Stimulated activated CD8-positive, alpha-beta memory T cell treated with anti-CD3 and anti-CD28 coated beads, Interleukin-4, amount 100 ng/mL, for 24 hours (primary cell): ENCODE results near the gene MAK.
"Not testable (repeated sequence)": the region's sequence is repeated elsewhere in the genome, so short reads cannot be mapped to it uniquely, and the experiment has no call there.

Experiments used
- DNase-seq: peaks from one replicate; pipeline ENCODE4 v3.0.0-alpha.2; 2020; ENCODE audit warnings: low read depth

The MAK gene

DNA sequence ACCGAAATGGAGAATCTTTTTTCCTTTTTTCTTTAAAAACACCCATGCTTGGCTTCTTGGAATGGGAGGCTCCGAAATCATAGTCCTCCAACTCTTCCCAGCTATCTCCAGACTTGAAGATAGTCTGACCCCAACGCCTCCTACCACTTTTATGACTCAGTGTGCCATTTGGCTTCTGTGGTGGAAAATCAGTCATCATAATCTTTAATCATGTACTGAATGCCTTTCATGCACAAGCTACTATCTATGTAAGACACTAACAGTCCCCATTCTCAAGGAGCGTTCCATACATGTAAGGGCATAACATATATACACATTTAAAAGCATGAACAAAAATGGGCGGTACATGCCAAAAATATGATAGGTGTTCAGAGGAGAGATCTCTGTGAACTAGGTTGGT lies 46.7 kb downstream of the MAK start:
- DNase-seq = no peak

DNA sequence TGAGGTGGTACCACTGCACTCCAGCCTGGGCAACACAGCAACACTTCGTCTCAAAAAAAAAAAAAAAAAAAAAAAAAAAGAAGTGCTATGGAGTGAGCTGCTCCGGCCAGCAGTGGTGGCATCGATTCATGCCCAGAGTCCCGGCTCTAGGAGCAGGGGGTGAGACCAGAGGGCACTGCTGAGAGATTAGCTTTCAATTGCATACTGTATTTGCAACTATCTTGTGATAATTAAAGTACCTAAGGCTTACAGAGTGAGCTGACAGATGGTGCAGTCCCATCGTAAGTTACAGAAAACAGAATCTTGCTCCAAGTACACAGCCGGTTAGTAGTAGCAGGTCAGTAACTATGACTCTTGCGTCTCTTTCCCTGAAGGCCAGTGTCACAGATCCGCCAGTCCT lies 59.3 kb downstream of the MAK start:
- DNase-seq = no peak

DNA sequence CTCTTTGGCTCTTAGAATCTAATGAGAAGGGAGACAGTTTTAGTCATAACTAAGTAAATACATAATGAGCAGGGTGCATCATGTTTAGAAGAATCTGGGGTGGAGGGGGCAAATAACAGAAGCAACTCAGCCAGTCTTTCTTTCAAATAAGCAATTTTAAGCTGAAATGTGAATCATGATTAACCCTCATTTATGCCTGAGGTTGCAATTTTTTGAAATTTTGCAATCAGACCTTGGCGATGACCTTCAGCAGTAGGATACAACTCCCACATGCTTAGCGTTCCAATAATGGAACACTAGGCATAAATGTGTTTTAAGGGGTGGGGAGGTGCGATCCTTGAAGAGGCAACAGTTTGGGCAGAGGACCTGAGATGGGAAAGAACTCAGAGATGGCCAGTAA lies 60.1 kb downstream of the MAK start:
- DNase-seq = no peak

DNA sequence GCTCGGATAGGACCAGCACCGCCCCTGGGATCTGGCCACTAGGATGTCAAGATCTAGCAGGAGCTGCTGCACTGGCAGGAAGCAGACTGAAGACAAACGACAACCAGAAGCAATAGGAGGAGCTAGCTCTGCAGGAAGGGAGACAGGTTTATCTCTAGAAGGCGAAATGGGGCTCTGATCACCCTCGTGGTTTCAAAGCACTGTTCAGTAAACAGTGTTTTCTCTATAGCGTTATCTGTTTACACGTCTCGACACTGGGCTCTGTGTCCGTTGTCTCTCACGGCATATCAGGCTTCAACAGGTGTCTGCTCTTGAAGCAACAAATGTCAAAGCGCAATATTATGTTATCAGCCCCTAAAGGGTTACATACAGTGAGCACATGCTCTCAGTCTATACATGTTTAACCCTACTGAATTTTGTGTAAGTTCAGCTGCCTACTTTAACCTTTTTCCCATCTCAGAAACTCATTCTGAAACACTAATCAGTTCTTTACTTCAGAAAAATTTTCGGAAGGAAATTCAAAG lies 66.9 kb downstream of the MAK start:
- no peak for DNase-seq

DNA sequence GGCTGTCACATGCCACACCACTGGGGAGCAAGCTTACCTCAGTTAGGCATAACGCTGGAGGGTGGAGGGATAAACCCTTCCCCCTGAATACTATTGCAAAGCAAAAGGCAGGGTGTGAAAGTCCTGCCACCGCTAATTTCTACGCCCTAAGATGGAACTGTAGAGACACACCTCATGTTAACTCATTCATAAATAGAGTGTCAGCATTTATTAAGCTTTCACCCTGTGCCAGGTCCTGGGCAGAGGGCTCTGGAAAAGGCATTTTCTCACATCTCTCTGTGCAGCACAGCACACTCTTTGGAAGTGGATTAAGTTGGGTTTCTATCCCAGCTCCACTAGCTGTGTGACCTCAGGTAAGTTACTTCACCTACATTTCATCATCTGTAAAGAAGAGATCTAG lies 68.9 kb downstream of the MAK start:
- DNase-seq = no peak

DNA sequence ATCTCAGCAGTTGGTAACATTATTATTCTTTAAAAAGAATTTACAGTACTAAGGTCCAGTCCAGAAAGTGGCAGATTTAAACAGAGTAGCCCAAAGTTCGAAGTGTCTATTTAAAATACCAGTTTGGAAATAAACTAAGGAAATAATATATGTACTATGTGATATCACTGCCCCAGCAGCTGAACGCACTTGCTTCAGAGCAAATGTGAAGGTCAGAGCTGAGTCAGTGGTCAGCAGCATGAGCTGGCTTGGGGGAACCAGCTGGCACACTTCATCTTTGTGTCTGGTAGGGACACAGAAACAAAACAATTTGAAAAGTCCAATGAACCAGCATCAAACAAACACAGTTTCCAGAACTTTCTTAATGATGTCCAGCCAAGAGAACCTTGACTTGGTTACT lies 75.3 kb downstream of the MAK start:
- no peak for DNase-seq

DNA sequence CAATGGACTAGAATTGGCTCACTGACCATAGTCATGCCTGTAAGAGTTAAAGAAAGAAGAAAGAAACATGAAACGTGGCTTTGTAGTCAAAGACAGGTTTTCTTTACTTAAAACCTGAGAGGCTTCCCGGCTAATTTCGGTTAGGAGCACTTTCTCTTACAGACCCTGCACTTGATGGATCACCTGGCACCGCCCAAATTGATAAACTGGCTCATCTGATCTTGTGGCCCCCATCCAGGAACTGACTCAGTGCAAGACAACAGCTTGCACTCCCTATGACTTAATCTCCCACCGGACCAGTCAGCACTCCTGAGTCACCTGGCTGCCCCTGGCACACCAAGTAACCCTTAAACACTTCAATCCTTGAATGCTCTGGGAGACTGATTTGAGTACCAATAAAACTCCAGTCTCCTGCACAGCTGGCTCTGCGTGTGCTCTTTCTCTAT lies 78.4 kb downstream of the MAK start:
- DNase-seq = no peak

DNA sequence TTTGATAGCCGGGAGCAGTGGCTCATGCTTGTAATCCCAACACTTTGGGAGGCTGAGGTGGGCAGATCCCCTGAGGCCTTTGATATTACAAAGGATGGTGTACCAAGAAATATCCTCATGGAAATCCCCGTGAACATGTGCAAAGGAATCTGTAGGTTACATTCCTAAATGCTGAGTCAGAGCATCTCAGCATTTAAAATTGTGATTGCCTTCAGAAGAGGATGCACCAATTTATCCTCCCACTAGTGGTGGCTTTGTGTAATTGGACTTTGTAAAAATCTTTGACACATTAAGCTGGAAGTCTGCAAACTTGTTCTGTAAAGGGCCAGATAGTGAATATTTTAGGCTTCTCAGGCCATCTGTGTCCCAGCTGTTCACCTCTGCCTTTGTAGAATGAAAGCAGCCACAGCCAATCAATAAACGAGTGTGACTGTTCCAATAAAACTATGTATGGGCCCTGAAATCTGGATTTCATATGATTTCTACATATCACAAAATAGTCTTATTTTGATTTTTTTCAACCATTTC lies 79.0 kb downstream of the MAK start:
- no peak for DNase-seq

DNA sequence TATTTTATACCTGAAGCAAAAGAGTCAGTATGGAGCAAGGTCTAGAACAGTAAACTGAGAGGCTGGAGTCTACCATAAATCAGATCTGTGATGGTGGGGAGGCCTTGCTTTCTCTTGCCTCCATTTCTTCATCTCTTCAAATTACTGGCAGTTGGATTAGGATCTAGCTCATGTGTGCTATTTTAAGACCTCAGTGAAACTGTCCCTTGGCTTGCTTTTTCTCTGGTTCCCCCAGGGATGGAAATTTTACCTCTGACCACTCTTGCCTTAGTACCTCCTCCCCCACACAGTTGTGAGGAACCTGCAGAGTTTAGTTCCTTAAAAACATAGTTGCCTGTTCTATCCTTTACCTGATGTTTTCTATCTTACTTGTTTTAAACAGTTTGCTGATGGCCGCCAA lies 82.3 kb downstream of the MAK start:
- DNase-seq = no peak

DNA sequence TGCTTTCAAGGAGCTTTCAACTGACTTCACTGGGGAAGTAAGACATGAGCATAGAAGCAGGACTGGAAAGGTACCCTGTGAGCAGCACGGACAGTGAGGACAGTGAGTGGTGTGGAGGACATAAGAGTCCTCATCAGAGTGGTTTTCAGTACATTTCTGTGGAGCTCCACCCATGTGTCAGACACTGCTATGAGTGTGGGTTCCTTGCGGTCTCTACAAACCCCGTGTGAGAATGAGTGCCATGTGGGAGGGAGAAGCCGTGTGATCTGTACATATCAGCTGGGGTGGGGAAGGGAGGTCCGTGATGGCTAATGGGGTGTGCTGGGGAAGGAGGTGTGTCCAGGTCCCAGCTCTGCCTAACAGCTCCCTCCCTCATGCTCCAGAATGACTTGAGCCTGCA lies 86.6 kb downstream of the MAK start:
- not testable (repeated sequence) for DNase-seq

DNA sequence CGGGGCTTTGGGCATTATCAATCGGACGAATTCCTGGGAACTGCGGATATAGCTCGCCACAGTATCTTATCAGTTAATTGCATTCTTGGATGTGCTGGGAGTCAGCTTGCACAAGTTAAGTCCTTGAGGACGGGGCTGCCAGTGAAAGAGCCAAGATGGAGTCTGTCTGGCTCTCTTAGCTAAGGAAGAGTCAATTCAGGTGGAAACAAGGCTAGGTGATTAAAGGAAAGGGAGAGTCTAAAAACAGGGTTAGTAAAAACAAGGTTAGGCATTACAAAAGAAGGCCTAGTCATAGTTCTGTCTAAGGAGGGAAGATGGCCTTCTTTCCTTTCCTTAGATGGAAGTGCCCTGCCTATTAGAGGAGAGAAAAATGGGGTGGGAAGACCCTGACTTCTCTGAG lies 87.8 kb downstream of the MAK start:
- DNase-seq = not testable (repeated sequence)

DNA sequence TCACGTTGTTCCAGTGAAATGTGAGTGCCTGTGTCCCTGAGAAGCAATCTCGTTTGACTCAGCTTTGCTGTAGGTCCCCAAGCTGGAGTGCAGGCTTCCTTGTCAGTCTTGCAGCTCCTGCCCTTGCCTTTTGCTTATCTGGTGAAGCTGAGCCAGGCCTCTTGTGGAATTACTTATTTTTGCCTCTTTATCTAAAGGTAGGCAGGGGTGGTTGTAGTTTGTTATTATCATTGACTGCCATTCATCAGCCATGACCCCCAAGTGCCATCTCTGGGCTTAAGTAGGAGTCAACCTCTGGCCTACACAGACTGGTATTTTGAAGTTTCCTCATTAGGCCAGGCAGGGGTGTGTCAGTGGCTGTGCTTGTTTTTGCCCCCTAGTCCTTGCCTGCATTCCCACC lies 88.6 kb downstream of the MAK start:
- no peak for DNase-seq

DNA sequence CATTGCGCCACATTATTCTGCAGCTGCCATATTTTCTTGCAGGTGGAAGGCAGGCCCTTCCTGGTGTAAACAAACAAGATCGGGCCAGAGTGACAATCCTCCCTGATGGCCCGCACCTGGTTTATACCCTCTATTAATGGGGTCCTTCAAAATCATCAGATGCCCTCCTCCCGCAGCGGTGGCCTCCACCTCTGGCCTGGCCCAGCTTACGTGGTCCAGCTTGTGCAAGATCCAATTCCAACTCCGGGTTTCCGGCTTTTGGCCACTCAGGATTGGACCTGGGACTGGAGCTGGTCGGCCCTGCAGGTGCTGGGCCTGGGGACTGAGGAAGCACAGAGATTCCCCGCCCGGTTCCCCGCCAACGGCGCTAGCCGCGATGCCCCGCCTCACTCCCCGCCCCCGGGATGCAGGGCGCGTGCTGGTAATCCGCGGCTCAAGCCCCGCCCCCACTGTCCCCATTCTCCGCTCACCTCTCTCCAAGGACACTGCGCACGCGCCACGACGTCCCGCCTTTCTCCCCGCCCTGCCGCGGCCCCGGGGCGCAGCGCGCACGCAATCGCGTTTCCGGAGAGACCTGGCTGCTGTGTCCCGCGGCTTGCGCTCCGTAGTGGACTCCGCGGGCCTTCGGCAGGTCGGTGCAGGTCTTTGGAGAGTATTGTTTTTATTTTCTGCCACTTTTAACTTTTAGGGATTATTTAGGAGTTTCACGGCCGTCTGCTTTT lies 90.9 kb downstream of the MAK start, which contains the start of gene TMEM14B:
Gene TMEM14B, plus strand, starts transcription at position 555 of the 722 bp plus-strand sequence. CDS start 1,441 bp downstream, outside the sequence.
- DNase-seq = peak; percentile 100

DNA sequence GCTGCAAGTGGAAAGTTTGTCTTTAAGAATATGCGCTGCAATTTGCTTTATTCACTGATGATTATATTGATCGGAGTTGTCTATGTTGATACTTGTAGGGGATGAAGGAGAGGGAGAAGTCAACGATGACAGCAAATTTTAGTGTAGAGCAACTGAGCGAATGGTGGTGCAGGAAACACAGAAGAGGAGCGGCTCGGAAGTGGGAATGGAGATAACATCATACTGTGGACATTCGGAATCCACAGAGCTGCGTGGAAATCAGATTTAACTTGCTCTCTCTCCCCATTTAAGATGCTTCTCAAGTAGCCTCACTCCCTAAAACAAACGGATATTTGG lies 91.5 kb downstream of the MAK start:
- DNase-seq = no peak

DNA sequence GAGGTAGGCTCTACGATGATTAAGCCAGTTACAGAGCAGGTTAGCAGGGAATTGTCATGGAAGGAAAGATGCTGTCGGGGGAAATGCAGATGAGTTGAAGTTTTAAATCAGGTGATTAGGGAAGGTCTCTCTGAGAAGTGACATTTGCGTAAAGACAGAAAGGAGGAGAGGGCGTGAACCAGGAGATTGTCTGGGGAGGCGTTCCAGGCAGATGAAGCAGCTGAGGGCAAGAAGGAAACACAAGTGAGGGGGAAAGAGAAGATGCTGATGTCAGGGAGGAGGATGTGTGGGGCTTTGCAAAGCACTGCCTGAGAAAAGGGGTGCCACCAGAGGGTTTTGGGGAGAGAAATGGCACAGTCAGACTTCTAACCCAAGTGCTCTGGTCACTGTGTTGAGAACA lies 93.2 kb downstream of the MAK start:
- DNase-seq = no peak

DNA sequence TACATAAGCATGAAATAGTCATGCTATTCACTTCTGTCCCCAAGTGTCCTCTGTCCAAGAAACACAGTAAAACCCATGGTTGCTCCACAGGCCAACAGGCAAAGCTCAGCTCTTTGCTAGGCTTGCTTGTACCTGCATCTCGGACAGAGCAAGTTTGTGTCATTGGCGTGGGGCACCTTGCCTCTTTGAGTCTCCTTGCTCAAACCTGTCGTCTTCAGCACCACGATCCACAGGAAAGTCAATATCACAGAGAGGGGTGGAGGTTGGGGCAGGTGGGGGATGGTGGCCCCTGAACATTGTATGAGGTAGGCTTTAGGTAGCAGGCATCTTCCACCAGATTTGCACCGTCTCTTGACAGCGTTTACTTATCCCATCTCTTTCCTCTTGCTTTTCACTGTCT lies 94.8 kb downstream of the MAK start:
- no peak for DNase-seq

DNA sequence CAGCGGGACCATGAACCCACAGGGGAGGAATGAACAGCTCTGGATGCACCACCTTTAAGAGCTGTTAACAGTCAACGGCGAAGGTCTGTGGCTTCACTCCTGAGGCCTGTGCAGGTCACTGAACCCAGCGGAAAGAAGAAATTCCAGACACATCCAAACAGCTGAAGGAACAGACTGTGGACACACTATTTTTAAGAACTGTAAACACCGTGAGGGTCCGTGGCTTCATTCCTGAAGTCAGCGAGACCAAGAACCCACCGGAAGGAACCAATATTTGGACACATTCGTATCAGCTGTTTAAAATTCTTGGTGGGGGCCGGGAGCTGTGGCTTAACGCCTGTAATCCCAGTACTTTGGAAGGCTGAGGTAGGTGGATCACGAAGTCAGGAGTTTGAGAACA lies 96.1 kb downstream of the MAK start:
- DNase-seq = no peak

DNA sequence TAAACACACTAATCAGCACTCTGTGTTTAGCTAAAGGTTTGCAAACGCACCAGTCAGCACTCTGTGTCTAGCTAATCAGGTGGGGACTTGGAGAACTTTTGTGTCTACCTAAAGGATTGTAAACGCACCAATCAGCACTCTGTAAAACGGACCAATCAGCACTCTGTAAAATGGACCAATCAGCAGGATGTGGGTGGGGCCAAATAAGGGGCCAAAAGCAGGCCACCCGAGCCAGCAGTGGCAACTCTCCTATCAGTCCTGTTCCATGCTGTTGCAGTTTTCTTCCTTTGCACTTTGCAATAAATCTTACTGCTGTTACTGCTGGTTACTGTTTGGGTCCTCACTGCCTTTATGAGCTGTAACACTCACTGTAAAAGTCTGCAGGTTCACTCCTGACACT lies 96.7 kb downstream of the MAK start:
- not testable (repeated sequence) for DNase-seq

DNA sequence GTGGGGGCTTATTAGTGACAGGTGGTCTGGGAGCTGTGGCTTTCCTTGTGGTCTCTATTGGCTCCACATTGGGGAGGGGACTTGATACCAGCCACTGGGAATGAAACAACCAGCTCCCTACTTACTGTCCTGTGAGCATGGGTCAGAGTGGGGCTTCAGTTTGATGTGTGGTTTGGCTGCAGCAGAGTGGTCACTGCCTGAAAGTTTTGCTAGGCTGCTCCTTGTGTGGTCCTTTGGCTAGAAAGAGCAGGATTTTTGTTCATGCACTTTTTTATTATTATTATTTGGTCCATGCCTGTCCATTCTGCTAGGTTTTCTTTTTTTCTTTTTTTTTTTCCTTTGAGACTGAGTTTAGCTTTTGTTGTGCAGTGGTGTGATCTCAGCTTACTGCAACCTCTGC lies 98.3 kb downstream of the MAK start:
- no peak for DNase-seq

DNA sequence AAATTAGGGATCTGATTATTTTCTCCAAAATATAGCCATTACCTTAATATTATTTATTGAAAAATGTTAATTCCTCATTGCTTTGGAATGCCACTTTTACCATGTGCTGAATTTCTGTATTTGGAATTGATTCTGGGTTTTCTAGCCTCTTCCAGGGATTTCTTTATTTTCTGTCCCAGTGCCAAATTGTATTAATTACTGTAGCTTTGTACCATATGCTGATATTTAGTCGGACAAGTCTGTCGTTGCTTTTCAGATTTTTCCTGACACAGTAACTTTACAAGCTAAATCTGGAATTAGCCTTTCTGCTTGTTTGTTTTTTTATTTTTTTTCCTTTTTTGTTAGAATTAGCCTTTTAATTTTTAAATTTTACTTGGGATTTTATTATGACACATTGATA lies 101.6 kb downstream of the MAK start:
- no peak for DNase-seq

DNA sequence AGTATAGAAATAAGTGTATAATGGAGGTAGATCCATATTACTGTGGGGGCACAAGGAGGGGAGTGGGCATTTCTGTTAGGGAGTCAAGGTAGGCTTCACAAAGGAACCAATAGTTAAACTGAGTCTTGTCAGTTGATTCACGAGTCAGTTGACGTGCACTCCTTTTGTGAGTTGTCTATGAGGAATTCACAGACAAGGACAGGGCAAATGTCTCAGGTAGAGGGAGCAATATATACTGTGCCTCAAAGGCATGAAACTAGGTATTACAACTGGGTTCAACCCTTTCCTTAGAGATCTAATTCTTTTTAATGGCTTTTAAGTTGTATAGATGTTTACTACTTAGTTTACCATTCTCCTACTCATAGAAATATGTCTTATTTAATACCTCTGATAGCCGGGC lies 104.5 kb downstream of the MAK start:
- DNase-seq = no peak

DNA sequence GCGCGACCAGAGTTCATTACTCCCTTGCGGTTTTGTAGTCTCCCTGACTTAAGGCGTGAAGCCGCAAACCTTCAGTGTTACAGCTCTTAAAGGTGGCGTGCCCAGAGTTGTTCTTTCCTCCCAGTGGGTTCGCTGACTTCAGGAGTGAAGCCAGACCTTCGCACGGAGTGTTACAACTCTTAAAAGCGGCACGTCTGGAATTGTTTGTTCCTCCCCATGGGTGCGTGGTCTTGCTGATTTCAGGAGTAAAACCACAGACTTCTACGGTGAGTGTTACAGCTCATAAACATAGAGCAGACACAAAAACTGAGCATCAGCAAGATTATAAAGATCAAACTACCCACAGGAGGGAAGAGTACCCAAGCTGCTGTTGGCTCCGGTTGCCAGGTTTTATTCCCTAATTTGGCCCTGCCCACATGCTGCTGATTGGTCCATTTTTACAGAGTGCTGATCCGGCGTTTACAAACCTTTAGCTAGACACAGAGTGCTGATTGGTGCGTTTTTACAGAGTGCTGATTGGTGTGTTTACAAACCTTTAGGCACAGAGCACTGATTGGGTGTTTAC lies 105.1 kb downstream of the MAK start:
- DNase-seq = no peak

DNA sequence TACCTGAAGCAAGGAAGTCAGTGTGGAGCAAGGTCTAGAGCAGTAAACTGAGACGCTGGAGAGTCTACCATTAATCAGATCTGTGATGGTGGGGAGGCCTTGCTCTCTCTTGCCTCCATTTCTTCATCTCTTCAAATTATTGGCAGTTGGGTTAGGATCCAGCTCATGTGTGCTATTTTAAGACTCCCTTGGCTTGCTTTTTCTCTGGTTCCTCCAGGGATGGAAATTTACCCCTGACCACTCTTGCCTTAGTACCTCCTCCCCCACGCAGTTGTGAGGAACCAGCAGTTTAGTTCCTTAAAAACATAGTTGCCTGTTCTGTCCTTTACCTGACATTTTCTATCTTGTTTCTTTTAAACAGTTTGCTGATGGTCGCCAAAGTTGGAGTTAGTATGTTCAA lies 108.1 kb downstream of the MAK start:
- no peak for DNase-seq

DNA sequence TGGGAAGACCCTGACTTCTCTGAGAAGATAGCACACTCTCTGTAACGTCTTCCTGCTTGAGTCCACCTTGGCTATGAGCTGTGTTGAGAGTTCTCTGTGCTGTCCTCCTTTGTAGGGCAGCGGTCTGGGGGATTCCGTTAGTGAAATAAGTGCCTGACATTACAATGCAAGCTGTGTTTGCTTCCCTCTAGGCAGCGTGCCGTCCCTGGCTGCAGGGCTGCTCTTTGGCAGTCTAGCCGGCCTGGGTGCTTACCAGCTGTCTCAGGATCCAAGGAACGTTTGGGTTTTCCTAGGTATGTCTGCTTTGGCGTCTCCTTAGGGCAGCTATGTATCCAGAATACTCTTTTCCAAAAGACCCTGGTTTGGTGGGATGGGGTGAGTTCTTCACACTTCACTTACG lies 112.6 kb downstream of the MAK start:
- DNase-seq = no peak
